PC-3 (cell line): ENCODE results near the gene PJA1. TPM values are rescaled to one million over a fixed set of nuclear protein-coding genes. Genes with fewer than 3 reads are reported as not detected.

ENCODE experiments used
- ATAC-seq: fragments of 200-7000 bp; cut with Tn5 transposase; 2 replicates; pipeline ENCODE4 v1.9.1; 2020; ENCODE audit warnings: mild to moderate bottlenecking, moderate library complexity
- BruUV-seq: library from RNA; stranded (reverse); fragments of 400-500 nt; replicated peaks from 2 replicates; lab custom pipeline; 2021; lab: Mats Ljungman, UMichigan
- CTCF ChIA-PET: fragments of 300-600 bp; sonication (Branson Sonifier 250); formaldehyde crosslinking; loops from one replicate; lab custom pipeline; 2022; ENCODE audit warnings: antibody characterized with exemption; lab: Charles Lee
- POLR2A ChIA-PET: fragments of 300-600 bp; sonication (Branson Sonifier 250); formaldehyde crosslinking; loops from one replicate; lab custom pipeline; 2022; ENCODE audit warnings: antibody characterized with exemption; ENCODE audit not compliant: unreplicated experiment; lab: Charles Lee
- DNase-seq: peaks from one replicate; pipeline ENCODE4 v3.0.0-alpha.2; 2015
- H2AFZ ChIP-seq: fragments of 300-600 bp; sonication (generic); 2 replicates; pipeline ENCODE4 v1.6.0; 2016; ENCODE audit warnings: antibody characterized with exemption, low read length
- H3F3A ChIP-seq: fragments of 300-600 bp; sonication (generic); one replicate; pipeline ENCODE4 v1.6.0; 2017; ENCODE audit warnings: antibody characterized with exemption, low read length, control low read depth, mild to moderate bottlenecking; ENCODE audit not compliant: unreplicated experiment
- H3K27ac ChIP-seq: fragments of 300-600 bp; sonication (generic); 2 replicates; pipeline ENCODE4 v1.5.1; 2016; ENCODE audit warnings: mild to moderate bottlenecking, low read length
- H3K27me3 ChIP-seq: fragments of 300-600 bp; sonication (generic); 2 replicates; pipeline ENCODE4 v1.6.1; 2016; ENCODE audit warnings: low read length, mixed read lengths
- H3K36me3 ChIP-seq: fragments of 300-600 bp; sonication (generic); 2 replicates; pipeline ENCODE4 v1.6.1; 2016; ENCODE audit warnings: low read depth, mixed run types, low read length, mixed read lengths
- H3K4me1 ChIP-seq: fragments of 300-600 bp; sonication (generic); 2 replicates; pipeline ENCODE4 v1.5.1; 2016; ENCODE audit warnings: low read length; ENCODE audit not compliant: insufficient read depth
- H3K4me2 ChIP-seq: fragments of 300-600 bp; sonication (generic); 2 replicates; pipeline ENCODE4 v1.6.0; 2016; ENCODE audit warnings: low read length
- H3K4me3 ChIP-seq: fragments of 300-600 bp; sonication (generic); 2 replicates; pipeline ENCODE4 v1.5.1; 2016; ENCODE audit warnings: mild to moderate bottlenecking, low read length, mixed read lengths
- H3K79me2 ChIP-seq: fragments of 300-600 bp; sonication (generic); 2 replicates; pipeline ENCODE4 v1.6.1; 2017; ENCODE audit warnings: low read length, mixed read lengths
- H3K9ac ChIP-seq: fragments of 300-600 bp; sonication (generic); 2 replicates; pipeline ENCODE4 v1.6.0; 2016; ENCODE audit warnings: mild to moderate bottlenecking, low read length
- H3K9me2 ChIP-seq: fragments of 300-600 bp; sonication (generic); replicated peaks from 2 replicates; pipeline ENCODE4 v1.6.1; 2016; ENCODE audit warnings: mixed run types, low read length, mixed read lengths
- H3K9me3 ChIP-seq: fragments of 300-600 bp; sonication (generic); 2 replicates; pipeline ENCODE4 v1.6.1; 2016; ENCODE audit warnings: low read length, mixed read lengths
- H4K20me1 ChIP-seq: fragments of 300-600 bp; sonication (generic); 2 replicates; pipeline ENCODE4 v1.6.1; 2016; ENCODE audit warnings: low read length, mixed read lengths
- CTCF ChIP-seq: fragments of 300-600 bp; sonication (generic); conservative IDR thresholded peaks from 2 replicates; pipeline ENCODE4 v1.5.1; 2017; ENCODE audit warnings: antibody characterized with exemption, low read depth, mild to moderate bottlenecking, low read length
- EZH2 ChIP-seq: fragments of 300-600 bp; sonication (generic); IDR thresholded peaks from one replicate; pipeline ENCODE4 v1.6.1; 2017; ENCODE audit warnings: antibody characterized with exemption, mild to moderate bottlenecking, low read length; ENCODE audit not compliant: unreplicated experiment
- EZH2phosphoT487 ChIP-seq: fragments of 300-600 bp; sonication (generic); IDR thresholded peaks from 2 replicates; pipeline ENCODE4 v1.6.1; 2018; ENCODE audit warnings: mild to moderate bottlenecking, antibody characterized with exemption, low read length, borderline replicate concordance
- intact Hi-C: fragments of 100-400 bp; cut with micrococcal nuclease; formaldehyde crosslinking; loops from 2 replicates; pipeline ENCODE4 v1.9.0; 2023
- total RNA-seq: library from RNA; depleted of rRNA; stranded (reverse); fragments of >200 nt; gene quantifications from 2 replicates; pipeline ENCODE4 v1.2.3, GENCODE V29; 2014

The PJA1 gene
- total RNA-seq, 1 experiment from 2014 or later = 37.6 TPM

GRCh38 chrX:69133921-69134542 is 31.2 kb downstream of the PJA1 start:
- CTCF ChIA-PET = interaction anchor here (1.0 to 1.2 kb wide), 2 partner anchors 25 to 306 kb away, joined by 3 to 8 read pairs; no protein-coding TSS in a partner anchor
- no TSS peak for BruUV-seq
- Histone ChIP-seq H4K20me1 (no peaks in the 10 kb centered on the region), H3K27me3 (no peaks in the 10 kb centered on the region), H3K79me2 (no peaks in the 10 kb centered on the region), H3K4me3 (no peak overlapping the region), H3K27ac (no peak overlapping the region), H3F3A (no peaks in the 10 kb centered on the region), H3K9me2 (no peaks in the 10 kb centered on the region), H3K4me1 (no peaks in the 10 kb centered on the region), H3K9me3 (no peaks in the 10 kb centered on the region), H3K36me3 (no peaks in the 10 kb centered on the region), H3K4me2 (no peak overlapping the region), H3K9ac (no peak overlapping the region), H2AFZ (no peak overlapping the region)
- TF ChIP-seq CTCF = peak; percentile 85
- no peak for TF ChIP-seq EZH2
- peak; percentile 79 for DNase-seq
- ATAC-seq = peak; percentile 97
- intact Hi-C loops = loop anchor here (1.0 kb wide), 2 partner anchors 88 to 152 kb away; no protein-coding TSS in a partner anchor
- POLR2A ChIA-PET = no interaction called here

GRCh38 chrX:69131886-69132285 is 33.4 kb downstream of the PJA1 start:
- Histone ChIP-seq H3K27ac (no peak overlapping the region), H3K4me3 (no peak overlapping the region), H3K36me3 (no peaks in the 10 kb centered on the region), H3K4me2 (no peak overlapping the region), H3K9ac (no peak overlapping the region), H3F3A (no peaks in the 10 kb centered on the region), H2AFZ (no peak overlapping the region), H4K20me1 (no peaks in the 10 kb centered on the region), H3K27me3 (no peaks in the 10 kb centered on the region), H3K9me3 (no peaks in the 10 kb centered on the region), H3K9me2 (no peaks in the 10 kb centered on the region), H3K4me1 (no peaks in the 10 kb centered on the region), H3K79me2 (no peaks in the 10 kb centered on the region)
- TF ChIP-seq EZH2 = no peak
- TF ChIP-seq EZH2phosphoT487 = no peak
- TF ChIP-seq CTCF = no peak
- no peak for DNase-seq
- POLR2A ChIA-PET = no interaction called here
- intact Hi-C loops = no loop called here
- CTCF ChIA-PET = no interaction called here
- no peak for ATAC-seq
- no TSS peak for BruUV-seq

- no peaks in the 10 kb centered on the region for H3F3A ChIP-seq
- H3K9me2 ChIP-seq = no peaks in the 10 kb centered on the region
- H3K4me1 ChIP-seq = no peaks in the 10 kb centered on the region
- H3K9ac ChIP-seq = no peak overlapping the region
- POLR2A ChIA-PET = no interaction called here
- no peaks in the 10 kb centered on the region for H3K9me3 ChIP-seq
- H3K4me2 ChIP-seq = no peak overlapping the region
- H3K36me3 ChIP-seq = no peaks in the 10 kb centered on the region
- intact Hi-C loops = no loop called here
- CTCF ChIA-PET = no interaction called here
- H4K20me1 ChIP-seq = no peaks in the 10 kb centered on the region
- no peaks in the 10 kb centered on the region for H3K79me2 ChIP-seq
- ATAC-seq (no peak), DNase-seq (no peak)
- no peak overlapping the region for H3K27ac ChIP-seq
- TF ChIP-seq EZH2 = no peak
- TF ChIP-seq CTCF = no peak
- no peak for TF ChIP-seq EZH2phosphoT487
- H3K27me3 ChIP-seq = no peaks in the 10 kb centered on the region
- BruUV-seq = no TSS peak
- H3K4me3 ChIP-seq = no peak overlapping the region
- no peak overlapping the region for H2AFZ ChIP-seq
Observed at GRCh38 chrX:69130439-69130838, 34.8 kb downstream of the PJA1 start.
